Ishikawa (cell line): Measurements from ENCODE around the gene ATF5.

ENCODE experiments used
- CEBPB ChIP-seq: IDR thresholded peaks from 2 replicates; pipeline ENCODE4 v1.6.1; 2012
- CREB1 ChIP-seq: IDR thresholded peaks from 2 replicates; pipeline ENCODE4 v1.6.1; 2012; ENCODE audit warnings: low read depth
- EGR1 ChIP-seq: IDR thresholded peaks from 2 replicates; pipeline ENCODE4 v1.6.1; 2012
- EP300 ChIP-seq: IDR thresholded peaks from 2 replicates; pipeline ENCODE4 v1.6.1; 2012; ENCODE audit warnings: borderline replicate concordance
- FOXM1 ChIP-seq: IDR thresholded peaks from 2 replicates; pipeline ENCODE4 v1.6.1; 2012; ENCODE audit warnings: low read depth, borderline replicate concordance
- MAX ChIP-seq: IDR thresholded peaks from 2 replicates; pipeline ENCODE4 v1.6.1; 2012
- NFIC ChIP-seq: IDR thresholded peaks from 2 replicates; pipeline ENCODE4 v1.6.1; 2012
- RAD21 ChIP-seq: IDR thresholded peaks from 2 replicates; pipeline ENCODE4 v1.6.1; 2012; ENCODE audit warnings: low read depth
- REST ChIP-seq: IDR thresholded peaks from 2 replicates; pipeline ENCODE4 v1.6.1; 2012; ENCODE audit warnings: low read depth, mild to moderate bottlenecking
- TAF1 ChIP-seq: IDR thresholded peaks from 2 replicates; pipeline ENCODE4 v1.6.1; 2012; ENCODE audit warnings: low read depth, mild to moderate bottlenecking
- TCF12 ChIP-seq: IDR thresholded peaks from 2 replicates; pipeline ENCODE4 v1.6.1; 2012; ENCODE audit warnings: low read depth
- TEAD4 ChIP-seq: IDR thresholded peaks from 2 replicates; pipeline ENCODE4 v1.6.1; 2012
- USF1 ChIP-seq: IDR thresholded peaks from 2 replicates; pipeline ENCODE4 v1.6.1; 2012
- YY1 ChIP-seq: IDR thresholded peaks from 2 replicates; pipeline ENCODE4 v1.6.1; 2012; ENCODE audit warnings: low read depth
- ZBTB7A ChIP-seq: IDR thresholded peaks from 2 replicates; pipeline ENCODE4 v1.6.1; 2012; ENCODE audit warnings: low read depth

Gene ATF5

GRCh38 chr19:49936549-49936948 is 7.5 kb downstream of the ATF5 start:
- TF ChIP-seq ZBTB7A (no peak), RAD21 (no peak), TEAD4 (no peak), MAX (no peak), CREB1 (no peak), CEBPB (no peak), USF1 (no peak), NFIC (no peak)

- TF ChIP-seq MAX (no peak), EP300 (no peak), CEBPB (no peak), REST (no peak), TCF12 (peak; percentile 28; the same call in 1 of the 2 replicates), RAD21 (peak; percentile 97), USF1 (no peak), NFIC (no peak), CREB1 (no peak), EGR1 (no peak), ZBTB7A (no peak)
Measured at GRCh38 chr19:49937750-49938381, 8.9 kb downstream of the ATF5 start.

- TF ChIP-seq TEAD4 (no peak), MAX (no peak), EGR1 (no peak), YY1 (no peak), CREB1 (no peak), ZBTB7A (no peak), TCF12 (no peak), EP300 (no peak), RAD21 (no peak), REST (no peak), TAF1 (no peak), USF1 (no peak), CEBPB (no peak), NFIC (no peak), FOXM1 (no peak)
Measured at GRCh38 chr19:49938662-49939061, 9.7 kb downstream of the ATF5 start.

- TF ChIP-seq CEBPB (no peak), MAX (no peak), EP300 (no peak), FOXM1 (no peak), RAD21 (no peak), TAF1 (no peak), CREB1 (no peak), USF1 (no peak), NFIC (no peak), REST (no peak), TEAD4 (no peak), TCF12 (no peak), ZBTB7A (no peak), EGR1 (no peak), YY1 (no peak)
Measured at GRCh38 chr19:49939721-49940481, 10.9 kb downstream of the ATF5 start.
